PFSK-1 (cell line): Measurements from ENCODE around the gene DCAF17.

Experiments
- FOXP2 ChIP-seq: optimal IDR thresholded peaks from 2 replicates; pipeline ENCODE3; 2011; ENCODE audit warnings: borderline replicate concordance, control low read depth, inconsistent platforms; ENCODE audit not compliant: insufficient read depth; ENCODE audit errors: extremely low read length, extremely low read depth
- POLR2AphosphoS5 ChIP-seq: IDR thresholded peaks from 2 replicates; pipeline ENCODE4 v1.6.1; 2012; ENCODE audit warnings: low read depth, mild to moderate bottlenecking, control low read depth, low read length, moderate library complexity
- SIN3A ChIP-seq: IDR thresholded peaks from 2 replicates; pipeline ENCODE4 v1.6.1; 2012; ENCODE audit warnings: mild to moderate bottlenecking, low read length, moderate library complexity, borderline replicate concordance; ENCODE audit not compliant: insufficient read depth
- TAF1 ChIP-seq: IDR thresholded peaks from 2 replicates; pipeline ENCODE4 v1.6.1; 2012; ENCODE audit warnings: low read length, control low read depth, borderline replicate concordance; ENCODE audit not compliant: insufficient read depth
- TF ChIP-seq, protein P1 (sequence below), 2 experiments: IDR thresholded peaks; 2 replicates each; pipeline versions ENCODE4 v1.6.1 to v1.8.0; 2011 to 2012; ENCODE audit warnings: low read depth in 2 of 2, low read length in 2 of 2, control low read depth in 1 of 2, inconsistent platforms in 1 of 2, mild to moderate bottlenecking in 1 of 2, moderate library complexity in 1 of 2; ENCODE audit not compliant: insufficient read depth in 1 of 2

DCAF17 gene

DNA sequence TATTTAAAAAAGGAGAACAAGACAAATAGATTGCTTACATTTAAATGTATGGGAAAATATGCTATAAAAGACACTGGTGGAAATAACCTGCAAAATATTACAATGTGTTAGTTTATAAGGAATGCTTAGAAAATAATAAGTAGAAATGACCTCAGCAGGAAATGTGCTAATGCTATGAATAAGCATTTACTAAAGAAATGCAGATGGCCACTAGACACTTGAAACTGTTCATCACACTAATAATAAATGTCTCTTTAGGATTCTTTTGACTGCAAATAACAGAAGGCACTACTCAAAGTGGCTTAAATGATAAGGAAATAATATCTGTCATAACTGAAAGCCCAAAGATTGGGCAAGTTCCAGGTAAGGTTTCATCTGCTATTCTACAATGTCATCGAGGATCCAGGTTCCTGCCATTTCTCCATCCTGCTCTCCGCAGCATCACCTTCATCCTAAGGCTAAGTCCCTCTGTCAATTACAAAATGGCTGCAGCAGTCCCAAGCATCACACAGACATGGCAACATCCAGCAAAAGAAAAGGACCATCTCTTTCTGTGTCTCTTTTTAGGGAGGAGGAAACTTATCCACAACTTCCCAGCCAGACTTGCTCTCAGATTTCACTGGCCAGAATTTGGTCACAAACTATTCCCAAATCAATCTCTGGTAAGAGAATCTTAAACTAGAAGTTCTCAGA, 22.1 kb upstream of the DCAF17 start:
- TF ChIP-seq, protein P1, sequence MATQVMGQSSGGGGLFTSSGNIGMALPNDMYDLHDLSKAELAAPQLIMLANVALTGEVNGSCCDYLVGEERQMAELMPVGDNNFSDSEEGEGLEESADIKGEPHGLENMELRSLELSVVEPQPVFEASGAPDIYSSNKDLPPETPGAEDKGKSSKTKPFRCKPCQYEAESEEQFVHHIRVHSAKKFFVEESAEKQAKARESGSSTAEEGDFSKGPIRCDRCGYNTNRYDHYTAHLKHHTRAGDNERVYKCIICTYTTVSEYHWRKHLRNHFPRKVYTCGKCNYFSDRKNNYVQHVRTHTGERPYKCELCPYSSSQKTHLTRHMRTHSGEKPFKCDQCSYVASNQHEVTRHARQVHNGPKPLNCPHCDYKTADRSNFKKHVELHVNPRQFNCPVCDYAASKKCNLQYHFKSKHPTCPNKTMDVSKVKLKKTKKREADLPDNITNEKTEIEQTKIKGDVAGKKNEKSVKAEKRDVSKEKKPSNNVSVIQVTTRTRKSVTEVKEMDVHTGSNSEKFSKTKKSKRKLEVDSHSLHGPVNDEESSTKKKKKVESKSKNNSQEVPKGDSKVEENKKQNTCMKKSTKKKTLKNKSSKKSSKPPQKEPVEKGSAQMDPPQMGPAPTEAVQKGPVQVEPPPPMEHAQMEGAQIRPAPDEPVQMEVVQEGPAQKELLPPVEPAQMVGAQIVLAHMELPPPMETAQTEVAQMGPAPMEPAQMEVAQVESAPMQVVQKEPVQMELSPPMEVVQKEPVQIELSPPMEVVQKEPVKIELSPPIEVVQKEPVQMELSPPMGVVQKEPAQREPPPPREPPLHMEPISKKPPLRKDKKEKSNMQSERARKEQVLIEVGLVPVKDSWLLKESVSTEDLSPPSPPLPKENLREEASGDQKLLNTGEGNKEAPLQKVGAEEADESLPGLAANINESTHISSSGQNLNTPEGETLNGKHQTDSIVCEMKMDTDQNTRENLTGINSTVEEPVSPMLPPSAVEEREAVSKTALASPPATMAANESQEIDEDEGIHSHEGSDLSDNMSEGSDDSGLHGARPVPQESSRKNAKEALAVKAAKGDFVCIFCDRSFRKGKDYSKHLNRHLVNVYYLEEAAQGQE (IDR thresholded peaks at IDR 0.05; ENCODE audit: insufficient read depth in 1 of 2, low read depth in 2 of 2, low read length in 2 of 2) = no peak
- no peak for TF ChIP-seq TAF1
- no peak for TF ChIP-seq POLR2AphosphoS5
- TF ChIP-seq SIN3A = no peak
- no peak for TF ChIP-seq FOXP2

GRCh38 chr2:171412571-171413175, 21.4 kb upstream of the DCAF17 start:
- TF ChIP-seq FOXP2 (no peak), SIN3A (no peak), POLR2AphosphoS5 (no peak), TAF1 (no peak)
- TF ChIP-seq, protein P1 (IDR thresholded peaks at IDR 0.05; ENCODE audit: insufficient read depth in 1 of 2, low read depth in 2 of 2, low read length in 2 of 2) = no peak

GRCh38 chr2:171416009-171416926, 17.8 kb upstream of the DCAF17 start:
- 0 out of 2 replicates have a peak, but pooled peaks have one; percentile 17 for TF ChIP-seq TAF1
- TF ChIP-seq FOXP2 = no peak
- TF ChIP-seq POLR2AphosphoS5 = no peak
- TF ChIP-seq, protein P1 (IDR thresholded peaks at IDR 0.05; ENCODE audit: insufficient read depth in 1 of 2, low read depth in 2 of 2, low read length in 2 of 2) = no peak
- no peak for TF ChIP-seq SIN3A

GRCh38 chr2:171419333-171419732, 14.7 kb upstream of the DCAF17 start:
- TF ChIP-seq POLR2AphosphoS5 (no peak), SIN3A (no peak), FOXP2 (no peak), TAF1 (no peak)
- TF ChIP-seq, protein P1 (IDR thresholded peaks at IDR 0.05; ENCODE audit: insufficient read depth in 1 of 2, low read depth in 2 of 2, low read length in 2 of 2) = no peak
